Astrocyte of the cerebellum (primary cell): Measurements from ENCODE around the gene INTS1.

Source experiments
- DNase-seq: peaks from one replicate; pipeline ENCODE4 v3.0.0-alpha.2; 2011; ENCODE audit warnings: low read depth
- H3K4me3 ChIP-seq: 2 replicates; pipeline ENCODE4 v1.5.1; 2011; ENCODE audit warnings: mild to moderate bottlenecking, low read depth, low read length, moderate library complexity
- CTCF ChIP-seq: IDR thresholded peaks from 2 replicates; pipeline ENCODE4 v1.5.1; 2012; ENCODE audit warnings: low read length, low read depth, moderate library complexity, mild to moderate bottlenecking; ENCODE audit errors: missing control alignments
- in situ Hi-C: cut with HindIII; loops from 2 replicates; pipeline ENCODE4 v1.10.0; 2017; ENCODE audit warnings: low sequenced_read_pairs

INTS1 gene

GRCh38 chr7:1503390-1503789 is 799 bp downstream of the INTS1 start:
- H3K4me3 ChIP-seq = peak overlapping the region; percentile 74
- DNase-seq = no peak
- in situ Hi-C loops = no loop called here
- no peak for TF ChIP-seq CTCF

GRCh38 chr7:1502845-1503244 is 1.3 kb downstream of the INTS1 start:
- peak overlapping the region; percentile 74 for H3K4me3 ChIP-seq
- in situ Hi-C loops = no loop called here
- DNase-seq = no peak
- no peak for TF ChIP-seq CTCF

- in situ Hi-C loops = no loop called here
- H3K4me3 ChIP-seq = no peak overlapping the region
- TF ChIP-seq CTCF = no peak
- no peak for DNase-seq
These were observed 2.5 kb downstream of the INTS1 start for GRCh38 chr7:1501487-1502270.

- no peak for TF ChIP-seq CTCF
- in situ Hi-C loops = no loop called here
- no peak for DNase-seq
- no peak overlapping the region for H3K4me3 ChIP-seq
These were observed 4.0 kb downstream of the INTS1 start for GRCh38 chr7:1500064-1500807.

GRCh38 chr7:1499367-1500029 is 4.7 kb downstream of the INTS1 start:
- in situ Hi-C loops = no loop called here
- TF ChIP-seq CTCF = no peak
- H3K4me3 ChIP-seq = no peak overlapping the region
- no peak for DNase-seq
